ENCODE measurements around the gene PRLHR. TPM values are rescaled to one million over a fixed set of nuclear protein-coding genes. Genes with fewer than 3 reads are reported as not detected.

PRLHR gene
- total and polyA plus RNA-seq, 10 of the 15 experiments (the other 5 are each of a cell fraction or from before 2014, with no cell fraction given) = not detected

- Histone ChIP-seq H3K4me2 (ENCODE audit: control insufficient read depth, insufficient read depth) (no peak overlapping the region), H3K4me1 (ENCODE audit: control insufficient read depth, insufficient read depth, low read length) (no peaks in the 10 kb centered on the region), H3K79me2 (ENCODE audit: control insufficient read depth, insufficient read depth, low read length) (no peaks in the 10 kb centered on the region), H3K4me3 (no peak overlapping the region), H3K27ac (ENCODE audit: control insufficient read depth, insufficient read depth) (no peak overlapping the region), H3K36me3 (ENCODE audit: control insufficient read depth in 2 of 2, insufficient read depth in 2 of 2, low read length in 1 of 2) (no peaks in the 10 kb centered on the region), H3K9ac (ENCODE audit: control insufficient read depth, insufficient read depth, low read length) (no peak overlapping the region), H3K9me3 (replicated peaks; ENCODE audit: control insufficient read depth, insufficient read depth, low read length) (no peaks in the 10 kb centered on the region), H3K27me3 (replicated peaks in 1 of 2; ENCODE audit: control insufficient read depth in 2 of 2, insufficient read depth in 2 of 2, low read length in 1 of 2) (no peaks in the 10 kb centered on the region; a peak in 3 of 4 replicates), H2AFZ (ENCODE audit: control insufficient read depth, low read depth, low read length) (no peak overlapping the region), H4K20me1 (ENCODE audit: control insufficient read depth, insufficient read depth) (no peaks in the 10 kb centered on the region)
- CTCF ChIA-PET = interaction anchor here (1.1 kb wide), 1 partner anchor 155 kb away, joined by 3 read pairs; no protein-coding TSS in a partner anchor
- intact Hi-C loops (cut with micrococcal nuclease; ENCODE audit: unreplicated experiment) (no loop called here), in situ Hi-C loops (cut with MboI) (loop anchor here (5.0 to 25.0 kb wide), 3 partner anchors 163 to 623 kb away; partner anchors contain the start of gene PRDX3)
- 18% methylated on average over 6 of the region's 6 CpGs for WGBS (ENCODE audit: insufficient coverage, insufficient replicate concordance, low lambda C conversion rate, missing lambda C conversion rate)
- TF ChIP-seq ZBTB33 (IDR thresholded peaks at IDR 0.05) (no peak), RELA (IDR thresholded peaks at IDR 0.05; ENCODE audit: borderline replicate concordance, partially characterized antibody) (no peak), STAT3 (IDR thresholded peaks at IDR 0.05; ENCODE audit: low read depth, low read length) (no peak), YY1 (IDR thresholded peaks at IDR 0.05; ENCODE audit: low read depth, low read length) (no peak), FOXK2 (IDR thresholded peaks at IDR 0.05) (no peak), CHD1 (IDR thresholded peaks at IDR 0.05; ENCODE audit: low read depth, low read length) (no peak)
- no TSS peak for BruUV-seq (replicated peaks)
- no peak for FAIRE-seq
- RAD21 ChIA-PET (ENCODE audit: unreplicated experiment) = interaction anchor here (0.6 kb wide), 1 partner anchor 285 kb away, joined by 3 read pairs; no protein-coding TSS in a partner anchor
- ATAC-seq = no peak
- SMC1A ChIA-PET (ENCODE audit: uncharacterized antibody, unreplicated experiment) = interaction anchor here (1.0 kb wide), 1 partner anchor 155 kb away, joined by 3 read pairs; no protein-coding TSS in a partner anchor
- POLR2A ChIA-PET = no interaction called here
- no peak for DNase-seq (ENCODE audit: low read depth, low spot score)
Observed at GRCh38 chr10:118564652-118565051, 30.8 kb downstream of the PRLHR start.
